ENCODE measurements around the gene SENP8.
"Not testable (repeated sequence)": the region's sequence is repeated elsewhere in the genome, so short reads cannot be mapped to it uniquely, and the experiment has no call there.

SENP8 gene

DNA sequence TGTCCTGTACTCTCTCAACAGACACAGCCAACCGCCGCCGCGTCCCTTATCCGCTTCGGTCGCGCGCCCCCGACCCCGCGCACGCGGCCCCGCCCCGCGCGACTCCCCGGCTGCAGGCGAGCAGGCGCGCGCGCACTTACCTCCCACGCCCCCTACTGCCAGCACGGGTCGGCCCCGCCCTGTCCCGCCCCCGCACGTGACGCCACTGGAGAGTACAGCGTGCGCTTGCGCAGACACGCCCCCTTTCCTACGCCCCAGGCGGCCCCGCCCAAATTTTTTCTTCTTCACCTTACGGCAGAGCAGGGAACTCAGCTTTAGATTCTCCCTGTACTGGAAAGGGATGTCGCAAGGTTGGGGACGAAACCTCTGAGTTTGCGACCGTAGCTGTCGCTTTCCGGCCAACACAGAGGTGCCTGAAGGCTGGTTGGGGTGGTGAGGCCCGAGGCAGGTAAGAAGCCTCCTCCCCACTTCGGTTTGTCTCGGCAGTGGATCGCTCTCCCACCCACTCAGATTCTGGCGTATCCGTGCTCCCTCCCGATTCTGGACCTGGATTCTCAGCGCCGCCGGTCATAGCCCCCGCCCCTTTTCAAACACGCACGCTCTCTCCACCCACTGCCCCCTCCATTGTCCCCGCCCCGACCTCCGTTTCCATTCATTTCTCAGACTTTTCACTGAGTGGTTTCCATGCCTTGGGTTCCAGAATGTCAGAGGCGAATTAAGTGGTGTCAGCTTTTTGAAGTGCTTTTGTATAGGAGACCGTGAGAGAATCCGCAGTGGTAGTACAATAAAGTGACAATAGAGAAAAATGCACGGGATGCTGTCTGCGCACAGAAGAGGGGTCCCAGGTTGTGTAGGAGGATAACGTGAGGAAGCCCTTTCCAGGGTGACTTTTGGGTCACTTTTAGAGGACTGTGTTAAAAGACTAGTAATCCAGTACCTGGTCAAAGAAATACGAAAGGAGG is at the start of gene SENP8, which contains the start of gene MYO9A:
Gene SENP8 (plus strand): TSS at position 387 of the 962 bp plus-strand sequence. CDS start 21,221 bp downstream, outside the sequence.
Gene MYO9A (minus strand): TSS at position 134 of the 962 bp plus-strand sequence. CDS start 71,587 bp downstream, outside the sequence.
- DNase-seq, result peak; percentile 56 to 98 (median 95)

DNA sequence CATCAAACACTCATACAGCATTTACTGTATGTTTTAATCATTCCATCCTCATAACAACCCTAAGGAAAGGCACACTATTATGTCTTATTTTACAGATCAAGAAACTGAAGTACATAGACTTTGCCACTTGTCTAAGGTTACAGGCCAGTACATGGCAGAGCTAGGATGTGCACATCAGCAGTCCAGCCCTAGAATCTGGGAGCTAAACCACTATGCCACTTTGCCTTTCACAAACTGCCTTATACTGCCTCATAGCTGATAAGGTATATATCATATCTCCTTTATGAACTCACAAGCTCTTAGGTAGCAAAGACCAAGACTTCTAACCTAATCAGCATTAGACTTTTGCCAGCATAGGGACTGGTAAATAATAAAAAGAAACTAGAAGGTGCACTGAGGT is 49.3 kb upstream of the SENP8 start:
- DNase-seq, result no peak

DNA sequence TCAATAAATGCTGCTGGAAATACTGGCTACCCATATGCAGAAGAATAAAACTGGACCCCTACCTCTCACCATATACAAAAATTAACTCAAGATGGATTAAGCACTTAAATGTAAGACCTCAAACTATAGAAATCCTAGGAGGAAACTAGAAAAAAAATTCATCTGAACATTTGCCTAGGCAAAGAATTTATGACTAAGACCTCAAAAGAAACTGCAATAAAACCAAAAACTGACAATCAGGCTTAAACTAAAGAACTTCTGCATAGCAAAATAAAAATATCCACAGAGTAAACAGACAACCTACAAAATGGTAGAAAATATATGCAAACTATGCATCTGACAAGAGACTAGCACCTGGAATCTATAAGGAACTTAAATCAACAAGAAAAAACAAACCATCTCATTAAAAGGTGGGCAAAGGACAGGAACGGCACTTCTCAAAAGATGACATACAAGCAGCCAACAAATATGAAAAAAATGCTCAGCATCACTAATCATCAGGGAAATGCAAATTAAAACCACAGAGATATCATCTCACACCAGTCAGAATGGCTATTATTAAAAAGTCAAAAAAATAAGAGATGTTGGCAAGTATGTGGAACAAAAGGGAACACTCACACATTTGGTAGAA is 47.3 kb upstream of the SENP8 start:
- no peak for DNase-seq

DNA sequence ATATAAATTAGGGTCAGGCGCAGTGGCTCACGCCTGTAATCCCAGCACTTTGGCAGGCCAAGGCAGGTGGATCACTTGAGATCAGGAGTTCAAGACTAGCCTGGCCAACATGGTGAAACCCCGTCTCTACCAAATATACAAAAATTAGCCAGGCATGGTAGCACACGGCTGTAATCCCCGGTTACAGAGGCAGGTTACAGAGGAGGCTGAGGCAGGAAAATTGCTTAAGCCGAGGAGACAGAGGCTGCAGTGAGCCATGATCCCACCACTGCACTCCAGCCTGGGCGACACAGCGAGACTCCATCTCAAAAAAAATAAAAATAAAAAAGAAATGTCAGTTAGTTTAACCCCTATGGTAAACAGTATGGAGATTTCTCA is 46.8 kb upstream of the SENP8 start:
- DNase-seq, result not testable (repeated sequence)

DNA sequence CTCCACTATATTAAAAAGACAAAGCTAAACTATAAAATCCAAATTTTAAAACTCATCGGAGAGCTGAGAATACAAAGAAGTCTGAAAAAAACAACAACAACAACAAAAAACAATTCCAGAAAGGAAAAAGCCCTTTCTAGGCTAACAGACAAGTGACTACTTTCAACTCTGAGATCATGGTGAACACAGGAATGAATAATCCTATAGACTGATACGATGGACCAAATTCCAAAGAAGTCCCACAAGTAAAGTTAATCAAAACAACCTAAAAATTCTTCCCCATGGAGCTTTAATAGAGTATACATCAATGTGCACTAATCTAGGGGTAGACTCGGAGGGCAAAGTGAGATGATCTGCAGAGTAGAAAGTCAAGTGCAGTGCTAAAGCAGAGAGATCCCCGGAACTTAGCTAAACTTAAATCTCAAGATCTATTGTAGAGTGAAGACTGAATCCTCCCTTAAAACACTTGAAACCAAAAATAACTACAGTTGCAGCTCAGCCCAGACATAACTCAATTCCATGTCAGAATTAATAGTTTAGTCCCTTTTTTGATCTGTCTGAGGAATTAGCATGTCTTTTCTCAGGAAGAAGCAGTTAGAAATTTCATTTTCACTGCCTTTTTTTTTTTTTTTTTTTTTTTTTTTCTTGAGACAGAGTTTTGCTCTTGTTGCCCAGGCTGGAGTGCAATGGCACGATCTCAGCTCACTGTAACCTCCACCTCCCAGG is 43.7 kb upstream of the SENP8 start:
- no peak for DNase-seq

DNA sequence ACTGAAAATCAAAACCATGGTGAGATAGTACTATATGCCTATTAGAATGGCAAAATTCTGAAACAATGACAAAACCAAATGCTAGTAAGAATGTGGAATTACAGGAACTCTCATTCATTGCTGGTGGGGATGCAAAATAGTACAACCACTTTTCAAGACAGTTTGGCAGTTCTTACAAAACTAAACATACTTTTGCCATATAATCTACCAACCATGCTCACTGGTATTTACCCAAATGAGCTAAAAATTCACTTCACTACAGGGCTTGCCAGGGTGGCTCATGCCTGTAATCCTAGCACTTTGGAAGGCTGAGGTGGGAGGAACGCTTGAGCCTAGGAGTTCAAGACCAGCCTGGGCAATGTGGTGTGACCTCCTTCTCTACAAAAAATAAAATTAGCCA is 40.3 kb upstream of the SENP8 start:
- no peak for DNase-seq

DNA sequence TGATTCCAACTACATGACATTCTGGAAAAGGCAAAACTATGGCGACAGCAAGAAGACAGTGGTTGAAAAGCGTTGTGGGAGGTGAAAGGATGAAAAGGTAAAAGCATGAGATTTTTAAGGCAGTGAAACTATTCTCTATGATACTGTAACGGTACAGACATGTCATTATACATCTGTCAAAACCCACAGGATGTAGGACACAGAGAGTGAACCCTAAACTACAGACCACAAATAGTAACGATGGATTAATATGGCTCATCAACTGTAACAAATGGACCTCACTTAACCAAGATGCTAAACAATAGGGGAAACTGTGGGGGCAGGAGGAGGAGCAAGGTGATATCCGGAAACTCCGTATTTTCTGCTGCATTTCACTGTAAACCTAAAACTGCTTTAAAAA is 39.3 kb upstream of the SENP8 start:
- no peak for DNase-seq

DNA sequence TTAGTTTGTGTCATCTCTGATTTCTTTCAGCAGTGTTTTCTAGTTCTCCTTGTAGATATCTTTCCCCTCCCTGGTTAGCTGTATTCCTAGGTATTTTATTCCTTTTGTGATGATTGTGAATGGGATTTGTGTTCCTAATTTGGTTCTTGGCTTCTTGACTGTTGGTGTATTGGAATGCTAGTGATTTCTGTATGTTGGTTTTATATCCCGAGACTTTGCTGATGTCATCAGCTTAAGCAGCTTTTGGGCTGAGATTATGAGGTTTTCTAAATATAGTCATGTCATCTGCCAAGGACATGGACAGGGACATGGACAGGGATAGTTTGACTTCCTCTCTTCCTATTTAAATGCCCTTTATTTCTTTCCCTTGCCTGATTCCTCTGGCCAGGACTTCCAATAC is 36.0 kb upstream of the SENP8 start:
- DNase-seq, result no peak

DNA sequence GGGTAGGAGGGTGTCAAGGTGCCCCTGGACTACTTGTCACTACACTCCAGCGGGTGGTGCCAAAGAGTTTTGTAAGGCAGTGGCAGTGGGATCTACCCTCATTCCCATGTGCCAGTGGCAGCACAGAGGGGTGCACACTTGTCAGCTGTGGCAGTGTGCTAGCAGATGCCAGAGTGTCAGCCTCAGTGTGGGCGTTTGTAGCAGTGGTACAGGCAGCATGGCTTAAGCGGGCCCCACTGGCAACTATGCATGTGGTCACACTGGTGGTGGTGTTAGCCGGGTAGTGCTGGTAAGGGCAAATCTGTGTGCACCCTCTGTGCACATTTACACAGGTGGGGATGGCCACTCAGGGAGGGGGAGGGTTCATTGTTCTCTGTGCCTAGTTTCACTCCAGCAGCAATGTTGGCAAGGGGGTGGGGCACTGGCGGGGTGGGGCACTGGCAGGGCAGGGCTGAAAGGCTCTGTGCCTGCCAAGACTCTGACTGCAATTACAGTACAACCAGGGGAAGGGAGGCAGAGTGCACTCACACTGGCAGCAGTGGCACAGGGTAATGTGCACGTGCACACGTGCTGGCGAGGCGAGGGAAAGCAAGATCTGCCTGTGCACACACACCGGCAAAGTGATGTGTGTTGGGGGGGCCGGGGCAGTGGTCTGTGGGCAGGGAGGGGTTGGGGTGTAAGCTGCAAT is 32.0 kb upstream of the SENP8 start:
- DNase-seq, result peak in 1 of 56 donors; percentile 3

DNA sequence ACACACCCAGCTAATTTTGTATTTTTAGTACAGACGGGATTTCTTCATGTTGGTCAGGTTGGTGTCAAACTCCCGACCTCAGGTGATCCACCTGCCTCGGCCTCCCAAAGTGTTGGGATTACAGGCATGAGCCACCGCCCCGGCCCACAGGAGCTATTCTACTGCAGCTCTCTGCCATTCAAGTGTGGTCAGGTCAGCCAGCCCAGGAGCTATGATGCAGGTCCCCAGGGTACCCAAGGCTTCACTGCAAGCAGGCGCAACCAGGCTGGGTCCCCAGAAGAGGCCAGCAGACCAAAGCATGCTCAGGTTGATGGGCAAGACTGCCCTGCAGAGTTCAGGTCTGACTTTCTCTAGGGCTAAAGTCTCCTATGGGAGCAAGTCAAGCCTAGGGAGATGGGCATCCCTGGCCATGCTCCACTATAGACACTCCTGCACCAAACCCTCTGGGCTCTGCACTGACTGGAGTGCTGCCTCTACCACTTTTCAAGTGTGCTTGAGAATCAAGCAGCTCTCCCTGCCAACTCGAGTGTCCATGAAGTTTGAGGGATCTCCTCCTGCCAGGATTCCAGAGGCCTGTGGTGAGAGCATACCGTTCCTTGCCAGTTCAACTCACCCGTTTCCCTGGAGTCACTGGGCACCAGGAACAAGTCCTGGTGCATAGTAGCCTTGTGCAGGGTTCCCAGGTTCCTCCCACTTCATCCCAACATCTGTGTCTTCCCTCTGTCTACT is 31.1 kb upstream of the SENP8 start:
- no peak for DNase-seq

DNA sequence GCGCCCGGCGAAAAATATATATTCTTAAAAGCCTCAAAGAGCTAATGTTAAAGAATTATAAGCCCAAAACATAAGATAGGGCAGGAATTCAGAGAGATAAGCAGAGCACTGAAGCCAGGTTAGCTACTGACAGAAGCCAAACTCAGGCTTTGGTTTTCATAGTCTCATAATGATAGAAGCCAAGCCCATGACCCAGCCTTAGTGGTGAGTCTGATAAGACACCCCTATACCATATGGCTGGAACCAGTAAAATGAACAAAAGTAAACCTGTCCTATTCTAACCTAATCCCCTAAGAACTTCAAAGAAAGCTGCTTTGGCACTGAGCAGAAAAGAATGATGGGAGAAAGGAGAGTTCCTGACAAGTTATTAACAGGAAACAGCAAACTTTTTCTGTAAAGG is 26.2 kb upstream of the SENP8 start:
- no peak for DNase-seq

DNA sequence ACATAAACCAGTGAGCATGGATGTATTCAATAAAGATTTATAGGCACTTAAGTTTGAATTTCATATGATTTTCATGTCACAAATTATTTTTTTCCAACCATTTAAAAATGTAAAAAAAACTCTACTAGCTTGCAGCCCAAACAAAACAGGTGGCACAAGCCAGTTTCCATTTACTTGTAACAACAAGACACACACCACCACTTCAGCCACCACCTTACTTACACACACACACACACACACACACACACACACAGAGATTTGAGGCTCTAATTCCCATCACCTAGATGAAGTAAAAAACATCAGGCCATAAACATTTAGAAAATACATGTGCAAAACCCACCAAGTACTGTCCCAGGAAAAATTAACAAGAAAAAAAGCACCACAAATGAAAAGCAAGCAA is 25.5 kb upstream of the SENP8 start:
- no peak for DNase-seq

DNA sequence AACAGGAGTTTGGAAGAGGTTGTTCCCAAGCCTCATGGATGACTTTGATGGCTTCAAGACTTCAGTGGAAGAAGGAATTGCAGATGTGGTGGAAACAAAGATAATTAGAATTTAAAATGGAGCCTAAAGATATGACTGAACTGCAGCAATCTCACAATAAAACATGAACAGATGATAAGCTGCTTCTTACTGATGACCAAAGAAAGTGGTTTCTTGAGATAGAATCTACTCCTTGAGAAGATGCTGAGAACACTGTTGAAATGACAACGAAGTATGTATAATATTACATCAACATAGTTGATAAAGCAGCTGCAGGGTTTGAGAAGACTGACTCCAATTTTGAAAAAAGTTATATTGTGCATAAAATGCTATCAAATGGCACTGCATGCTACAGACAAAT is 21.4 kb upstream of the SENP8 start:
- DNase-seq, result no peak

DNA sequence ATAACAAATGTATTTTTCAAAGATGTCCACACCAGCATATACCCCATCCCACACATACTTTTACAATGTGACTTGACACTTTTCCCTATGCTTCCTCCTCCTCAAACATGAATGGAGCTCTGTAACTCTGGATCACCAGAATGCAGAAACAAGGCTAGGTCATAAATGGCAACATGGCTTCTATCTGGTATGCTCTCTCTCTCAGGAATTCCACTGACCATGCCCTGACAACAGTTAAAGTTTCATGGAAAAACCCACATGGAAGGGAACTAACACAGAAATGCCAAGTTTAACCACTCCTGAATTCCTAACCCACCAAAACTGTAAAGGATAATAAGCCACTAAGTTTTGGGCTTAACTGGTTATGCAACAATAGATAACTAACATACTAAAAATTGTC is 20.2 kb upstream of the SENP8 start:
- no peak for DNase-seq

DNA sequence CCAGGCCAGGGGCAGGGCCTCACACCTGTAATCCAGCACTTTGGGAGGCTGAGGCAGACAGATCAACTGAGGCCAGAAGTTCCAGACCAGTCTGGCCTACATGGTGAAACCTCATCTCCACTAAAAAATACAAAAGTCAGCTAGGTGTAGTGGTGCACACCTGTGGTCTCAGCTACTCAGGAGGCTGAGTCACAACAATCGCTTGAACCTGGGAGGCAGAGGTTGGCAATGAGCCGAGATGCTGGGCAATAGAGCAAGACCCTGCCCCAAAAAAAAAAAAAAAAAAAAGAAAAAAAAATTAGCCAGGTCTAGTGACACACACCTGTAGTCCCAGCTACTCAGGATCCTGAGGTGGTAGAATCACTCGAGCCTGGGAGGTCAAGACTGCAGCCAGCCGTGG is 19.0 kb upstream of the SENP8 start:
- DNase-seq, result no peak

DNA sequence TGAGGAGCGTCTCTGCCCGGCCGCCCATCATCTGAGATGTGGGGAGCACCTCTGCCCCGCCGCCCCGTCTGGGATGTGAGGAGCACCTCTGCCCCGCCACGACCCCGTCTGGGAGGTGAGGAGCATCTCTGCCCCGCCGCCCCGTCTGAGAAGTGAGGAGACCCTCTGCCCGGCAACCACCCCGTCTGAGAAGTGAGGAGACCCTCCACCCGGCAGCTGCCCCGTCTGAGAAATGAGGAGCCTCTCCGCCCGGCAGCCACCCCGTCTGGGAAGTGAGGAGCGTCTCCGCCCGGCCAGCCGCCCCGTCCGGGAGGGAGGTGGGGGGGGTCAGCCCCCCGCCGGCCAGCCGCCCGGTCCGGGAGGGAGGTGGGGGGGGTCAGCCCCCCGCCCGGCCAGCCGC is 17.7 kb upstream of the SENP8 start:
- DNase-seq, result not testable (repeated sequence)

DNA sequence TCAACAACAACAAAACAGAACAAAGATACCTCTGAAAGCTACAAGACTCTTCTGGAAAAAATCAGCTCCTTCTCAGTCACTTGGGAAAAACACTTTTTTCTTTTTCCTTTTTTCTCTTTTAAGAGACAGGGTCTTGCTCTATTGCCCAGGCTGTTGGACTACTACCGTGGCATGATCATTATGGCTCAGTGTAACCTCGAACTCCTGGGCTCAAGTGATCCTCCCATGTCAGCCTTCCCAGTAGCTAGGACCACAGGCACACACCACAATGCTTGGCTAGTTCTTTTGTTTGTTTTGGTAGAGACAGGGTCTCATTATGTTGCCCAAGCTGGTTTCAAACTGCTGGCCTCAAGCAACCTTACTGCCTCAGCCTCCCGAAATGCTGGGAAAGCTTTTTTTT is 13.1 kb upstream of the SENP8 start:
- no peak for DNase-seq

DNA sequence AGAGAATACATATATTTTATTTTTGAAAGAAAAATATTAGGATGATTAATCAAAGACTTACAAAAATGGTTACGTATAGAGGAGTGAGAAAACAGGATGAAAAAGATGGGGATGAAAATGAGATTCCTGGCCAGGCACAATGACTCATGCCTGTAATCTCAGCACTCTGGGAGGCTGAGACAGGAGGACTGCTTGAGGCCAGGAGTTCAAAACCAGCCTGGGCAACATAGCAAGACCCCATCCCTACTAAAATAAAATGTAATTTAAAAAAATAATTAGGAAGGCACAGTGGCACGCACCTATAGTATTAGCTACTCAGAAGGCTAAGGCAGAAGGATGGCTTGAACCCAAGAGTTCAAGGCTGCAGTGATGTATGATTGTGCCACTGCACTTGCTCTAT is 12.1 kb upstream of the SENP8 start:
- no peak for DNase-seq

DNA sequence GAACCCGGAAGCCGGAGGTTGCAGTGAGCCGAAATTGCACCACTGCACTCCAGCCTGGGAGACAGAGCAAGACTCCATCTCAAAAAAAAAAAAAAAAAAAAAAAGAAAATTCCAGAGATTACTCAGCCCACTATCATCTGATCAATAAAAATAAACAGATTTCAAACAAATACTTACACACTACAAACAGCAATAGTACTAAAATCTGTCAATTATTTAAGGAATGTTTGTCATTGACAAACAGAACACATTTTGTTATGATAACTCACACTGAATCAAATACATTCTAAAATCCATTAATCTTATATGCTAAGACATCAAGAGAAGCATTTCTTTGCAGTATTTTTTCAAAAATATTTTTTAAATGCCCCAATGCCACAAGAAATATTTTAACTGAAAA is 7.8 kb upstream of the SENP8 start:
- DNase-seq, result no peak

DNA sequence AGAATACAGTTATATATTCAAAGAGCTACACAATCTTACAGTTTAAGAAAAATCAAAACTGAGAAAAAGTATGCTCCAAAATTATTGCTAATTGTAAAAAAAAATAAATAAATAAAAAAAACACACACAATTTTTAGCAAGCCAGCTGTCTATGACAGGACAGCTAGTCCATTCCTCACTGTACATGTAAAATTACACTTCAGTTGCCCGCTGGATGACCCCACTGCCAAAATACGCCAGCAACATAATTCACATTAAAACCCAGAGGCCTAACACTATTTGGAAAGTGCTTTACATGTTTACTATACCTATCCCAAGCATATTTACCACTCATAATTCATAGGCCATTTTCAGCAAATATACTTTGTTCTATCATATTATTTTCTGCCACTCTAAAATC is 6.1 kb upstream of the SENP8 start:
- no peak for DNase-seq

DNA sequence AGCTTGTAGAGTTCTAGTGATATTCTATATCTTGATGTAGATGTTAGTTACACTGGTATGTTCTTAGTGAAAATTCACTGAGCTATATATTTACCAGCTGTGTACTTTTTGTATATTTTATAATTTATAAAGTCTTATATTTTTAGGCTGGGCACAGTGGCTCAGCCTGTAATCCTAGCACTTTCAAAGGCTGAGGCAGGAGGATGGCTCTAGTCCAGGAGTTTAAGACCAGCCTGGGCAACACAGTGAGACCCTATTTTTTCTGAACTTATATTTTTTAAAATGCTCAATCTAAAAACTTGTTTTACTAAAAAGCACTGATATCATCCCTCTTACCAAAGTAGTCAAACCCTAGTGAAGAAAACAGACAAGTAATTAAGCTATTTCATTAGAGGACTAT is 5.4 kb upstream of the SENP8 start:
- no peak for DNase-seq
